ENCODE data around the gene NUP210.

GRCh38 chr3:13282986-13283876, 136.9 kb downstream of the NUP210 start:
- no peak for TF ChIP-seq REST (IDR thresholded peaks at IDR 0.05; ENCODE audit: insufficient read depth in 1 of 2, low read depth in 2 of 2, low read length in 2 of 2)
- TF ChIP-seq POLR2AphosphoS5 (IDR thresholded peaks at IDR 0.05; ENCODE audit: low read depth, low read length): no peak

Measured in PFSK-1 (cell line).